Measurements from ENCODE around the gene C1orf159. TPM values are rescaled to one million over a fixed set of nuclear protein-coding genes. Genes with fewer than 3 reads are reported as not detected.
"Not testable (repeated sequence)": the region's sequence is repeated elsewhere in the genome, so short reads cannot be mapped to it uniquely, and the experiment has no call there.

C1orf159 gene
- total RNA-seq, 3 donors from 2014 or later = 18.4 to 25.3 (median 24.0) TPM

- Histone ChIP-seq H3K4me3 (no peak overlapping the region), H3K4me1 (ENCODE audit: low read depth) (peaks cover 27% of the 10 kb centered on the region), H3K9me3 (no peaks in the 10 kb centered on the region), H3K36me3 (ENCODE audit: low read depth) (no peaks in the 10 kb centered on the region)
- ATAC-seq = no peak
- TF ChIP-seq CTCF (IDR thresholded peaks at IDR 0.05) = no peak
- intact Hi-C loops (cut with DNase I, micrococcal nuclease) = no loop called here
- peak in 1 of 3 donors; percentile 61 for DNase-seq
These were observed 27.0 kb upstream of the C1orf159 start for GRCh38 chr1:1142844-1143243.

GRCh38 chr1:1142352-1142751 is 26.5 kb upstream of the C1orf159 start:
- intact Hi-C loops (cut with DNase I, micrococcal nuclease); DNase-seq; ATAC-seq; H3K4me3 ChIP-seq; H3K9me3 ChIP-seq; H3K36me3 ChIP-seq (ENCODE audit: low read depth): not testable (repeated sequence)
- peaks cover 32% of the 10 kb centered on the region for H3K4me1 ChIP-seq (ENCODE audit: low read depth)

- Histone ChIP-seq H3K36me3 (ENCODE audit: low read depth) (no peaks in the 10 kb centered on the region), H3K4me1 (ENCODE audit: low read depth) (peaks cover 34% of the 10 kb centered on the region), H3K4me3 (no peak overlapping the region), H3K9me3 (no peaks in the 10 kb centered on the region)
- TF ChIP-seq CTCF (IDR thresholded peaks at IDR 0.05) = no peak
- DNase-seq (peak in 1 of 3 donors; percentile 32), ATAC-seq (no peak)
- intact Hi-C loops (cut with DNase I, micrococcal nuclease) = no loop called here
These were observed 26.0 kb upstream of the C1orf159 start for GRCh38 chr1:1141911-1142250.

GRCh38 chr1:1141244-1141910 is 25.5 kb upstream of the C1orf159 start:
- no peak for TF ChIP-seq CTCF (IDR thresholded peaks at IDR 0.05)
- no peak overlapping the region for H3K4me3 ChIP-seq
- ATAC-seq (no peak), DNase-seq (peak in 1 of 3 donors; percentile 33)
- no peaks in the 10 kb centered on the region for H3K9me3 ChIP-seq
- no peaks in the 10 kb centered on the region for H3K36me3 ChIP-seq (ENCODE audit: low read depth)
- intact Hi-C loops (cut with DNase I, micrococcal nuclease) = no loop called here
- H3K4me1 ChIP-seq (ENCODE audit: low read depth) = peaks cover 35% of the 10 kb centered on the region

- ATAC-seq = no peak
- no peaks in the 10 kb centered on the region for H3K36me3 ChIP-seq (ENCODE audit: low read depth)
- TF ChIP-seq CTCF (IDR thresholded peaks at IDR 0.05) = no peak
- H3K4me3 ChIP-seq = no peak overlapping the region
- H3K4me1 ChIP-seq (ENCODE audit: low read depth) = peaks cover 42% of the 10 kb centered on the region
- intact Hi-C loops (cut with DNase I, micrococcal nuclease) = no loop called here
- no peaks in the 10 kb centered on the region for H3K9me3 ChIP-seq
- DNase-seq = peak in 1 of 3 donors; percentile 35
These were observed 24.8 kb upstream of the C1orf159 start for GRCh38 chr1:1140673-1141072.

GRCh38 chr1:1137256-1138045 is 21.6 kb upstream of the C1orf159 start:
- no peaks in the 10 kb centered on the region for H3K9me3 ChIP-seq
- TF ChIP-seq CTCF (IDR thresholded peaks at IDR 0.05) = no peak
- H3K4me3 ChIP-seq = no peak overlapping the region
- intact Hi-C loops (cut with DNase I, micrococcal nuclease) = no loop called here
- peak; percentile 64 to 89 (median 78) for DNase-seq
- peak; percentile 45 for ATAC-seq
- H3K4me1 ChIP-seq (ENCODE audit: low read depth) = peaks cover 30% of the 10 kb centered on the region
- no peaks in the 10 kb centered on the region for H3K36me3 ChIP-seq (ENCODE audit: low read depth)
